Thoracic aorta (tissue), 2 donors: Measurements from ENCODE around the gene KLHDC10. TPM values are rescaled to one million over a fixed set of nuclear protein-coding genes. Genes with fewer than 3 reads are reported as not detected.

Experiments used
- ATAC-seq: fragments of 150-250 bp; one replicate; pipeline ENCODE4 v1.8.0; 2017; ENCODE audit warnings: low read depth; ENCODE audit not compliant: insufficient number of reproducible peaks, low FRiP score
- DNase-seq: peaks from one replicate; pipeline ENCODE4 v3.0.0-alpha.2; 2020; ENCODE audit warnings: low spot score
- H3K27ac ChIP-seq, 2 donors: fragments of 200-600 bp; sonication (generic); 1 replicate in 1 of 2; 2 replicates in 1 of 2; pipeline ENCODE4 v1.5.1; 2016; ENCODE audit warnings: mild to moderate bottlenecking in 2 of 2, moderate library complexity in 2 of 2
- H3K27me3 ChIP-seq: fragments of 200-600 bp; sonication (generic); replicated peaks from 2 replicates; pipeline ENCODE4 v1.6.0; 2016; ENCODE audit warnings: mild to moderate bottlenecking; ENCODE audit not compliant: insufficient read depth
- H3K36me3 ChIP-seq: fragments of 200-600 bp; sonication (generic); one replicate; pipeline ENCODE4 v1.5.1; 2016
- H3K4me1 ChIP-seq, 2 donors: fragments of 200-600 bp; sonication (generic); 1 replicate in 1 of 2; 2 replicates in 1 of 2; pipeline versions ENCODE4 v1.5.1 to v1.6.0; 2016; ENCODE audit warnings: low read depth in 2 of 2, mild to moderate bottlenecking in 1 of 2; ENCODE audit not compliant: control insufficient read depth in 1 of 2
- H3K4me3 ChIP-seq: fragments of 200-600 bp; sonication (generic); 2 replicates; pipeline ENCODE4 v1.5.1; 2016; ENCODE audit warnings: mild to moderate bottlenecking
- H3K9me3 ChIP-seq: fragments of 200-600 bp; sonication (generic); 2 replicates; pipeline ENCODE4 v1.5.1; 2016
- CTCF ChIP-seq: fragments of 200-600 bp; sonication (generic); IDR thresholded peaks from one replicate; pipeline ENCODE4 v1.5.1; 2019; ENCODE audit warnings: antibody characterized with exemption
- total RNA-seq, 2 donors: library from RNA; depleted of rRNA; stranded (reverse); fragments of >200 nt; gene quantifications; one replicate each; pipeline versions ENCODE4 v1.1.0 to v1.2.3, GENCODE V29; 2016

The KLHDC10 gene
- total RNA-seq, 2 donors from 2014 or later, result 24.3 to 26.7 TPM

GRCh38 chr7:130162196-130162595, 91.9 kb downstream of the KLHDC10 start:
- peaks cover 16% of the 10 kb centered on the region for H3K36me3 ChIP-seq
- no peaks in the 10 kb centered on the region for H3K27me3 ChIP-seq
- no peak for TF ChIP-seq CTCF
- no peak for DNase-seq
- H3K4me3 ChIP-seq, result no peak overlapping the region
- H3K9me3 ChIP-seq, result no peaks in the 10 kb centered on the region
- no peak for ATAC-seq
- H3K4me1 ChIP-seq, result no peaks in the 10 kb centered on the region
- H3K27ac ChIP-seq, result no peak overlapping the region

GRCh38 chr7:130174237-130174959, 104.1 kb downstream of the KLHDC10 start:
- DNase-seq, result no peak
- TF ChIP-seq CTCF, result no peak
- H3K4me3 ChIP-seq, result no peak overlapping the region
- H3K27ac ChIP-seq, result no peak overlapping the region
- no peaks in the 10 kb centered on the region for H3K4me1 ChIP-seq
- no peak for ATAC-seq
- H3K9me3 ChIP-seq, result no peaks in the 10 kb centered on the region
- H3K36me3 ChIP-seq, result peaks cover 10% of the 10 kb centered on the region
- H3K27me3 ChIP-seq, result no peaks in the 10 kb centered on the region

- Histone ChIP-seq H3K4me1 (no peaks in the 10 kb centered on the region), H3K36me3 (peaks cover 20% of the 10 kb centered on the region), H3K4me3 (no peak overlapping the region), H3K27ac (no peak overlapping the region), H3K27me3 (no peaks in the 10 kb centered on the region), H3K9me3 (no peaks in the 10 kb centered on the region)
- no peak for ATAC-seq
- no peak for DNase-seq
- TF ChIP-seq CTCF, result no peak
These were observed 107.9 kb downstream of the KLHDC10 start for GRCh38 chr7:130178251-130178650.

- Histone ChIP-seq H3K36me3 (peaks cover 24% of the 10 kb centered on the region), H3K4me1 (no peaks in the 10 kb centered on the region)
- no peak for ATAC-seq
These were observed 109.3 kb downstream of the KLHDC10 start for GRCh38 chr7:130179631-130180030.

More at GRCh38 chr7:130179631-130180030, 109.3 kb downstream of the KLHDC10 start:
- no peak for DNase-seq
- Histone ChIP-seq H3K27ac (no peak overlapping the region), H3K4me3 (no peak overlapping the region), H3K9me3 (no peaks in the 10 kb centered on the region), H3K27me3 (no peaks in the 10 kb centered on the region)
- no peak for TF ChIP-seq CTCF
